Effector memory CD4-positive, alpha-beta T cell (primary cell): ENCODE results near the gene NAALADL2.

ENCODE experiments used
- DNase-seq, 3 donors: peaks; one replicate each; pipeline ENCODE4 v3.0.0-alpha.2; 2020
- H3K27ac ChIP-seq: 2 replicates; pipeline ENCODE4 v1.7.0; 2013; ENCODE audit warnings: mild to moderate bottlenecking, low read length, moderate library complexity; ENCODE audit not compliant: insufficient read depth, poor library complexity, severe bottlenecking
- H3K27me3 ChIP-seq: replicated peaks from 2 replicates; pipeline ENCODE4 v1.7.0; 2013; ENCODE audit warnings: mild to moderate bottlenecking, low read length; ENCODE audit not compliant: insufficient read depth, control insufficient read depth, poor library complexity, severe bottlenecking
- H3K36me3 ChIP-seq: 2 replicates; pipeline ENCODE4 v1.7.0; 2013; ENCODE audit warnings: mild to moderate bottlenecking, low read length, moderate library complexity; ENCODE audit not compliant: control insufficient read depth, insufficient read depth
- H3K4me1 ChIP-seq: 2 replicates; pipeline ENCODE4 v1.7.0; 2013; ENCODE audit warnings: low read length, mild to moderate bottlenecking; ENCODE audit not compliant: control insufficient read depth, insufficient read depth, poor library complexity, severe bottlenecking
- H3K4me3 ChIP-seq: 2 replicates; pipeline ENCODE4 v1.7.0; 2013; ENCODE audit warnings: low read length, low read depth, mild to moderate bottlenecking; ENCODE audit not compliant: insufficient read depth, poor library complexity, severe bottlenecking
- H3K9me3 ChIP-seq: 2 replicates; pipeline ENCODE4 v1.7.0; 2013; ENCODE audit warnings: mild to moderate bottlenecking, low read length, moderate library complexity; ENCODE audit not compliant: control insufficient read depth

Gene NAALADL2

DNA sequence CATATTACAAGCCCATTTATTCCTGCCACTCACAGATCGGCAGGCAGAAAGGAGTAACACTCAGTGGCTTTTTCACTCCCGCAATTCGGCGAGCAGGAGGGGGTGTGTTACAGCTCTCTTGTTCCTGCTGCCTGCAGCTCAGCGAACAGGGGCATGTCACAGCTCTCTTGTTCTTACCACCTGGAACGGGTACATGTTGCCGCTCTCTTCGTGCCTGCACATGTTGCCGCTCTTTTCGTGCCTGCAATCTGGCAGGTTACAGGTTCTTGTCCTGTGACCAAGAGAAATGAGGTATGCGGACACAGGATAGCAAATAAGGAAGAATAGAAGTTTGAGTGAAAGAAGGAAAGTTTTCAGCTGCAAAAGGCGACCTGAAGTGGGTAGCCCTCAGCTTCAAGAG lies 761.4 kb downstream of the NAALADL2 start:
- Histone ChIP-seq H3K27me3 (no peaks in the 10 kb centered on the region), H3K4me3 (no peak overlapping the region)

DNA sequence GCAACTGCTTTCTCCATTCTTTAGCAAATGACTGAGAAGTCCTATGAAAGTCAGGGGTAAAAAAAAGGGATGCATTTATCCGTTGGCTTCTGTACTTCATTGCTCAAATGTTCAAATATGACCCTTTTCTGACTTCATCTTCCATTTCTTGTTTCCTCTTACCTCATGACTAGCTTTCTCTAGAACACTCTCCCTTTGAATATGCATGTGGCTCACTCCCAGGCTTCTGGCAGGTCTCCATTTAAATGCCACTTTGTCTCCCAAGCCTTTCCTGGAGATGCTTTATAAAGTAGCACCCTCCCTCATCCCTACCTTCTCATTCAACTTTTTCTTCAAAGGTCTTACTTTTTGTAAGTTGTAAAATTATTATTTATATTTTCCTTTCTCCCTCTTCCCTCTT lies 781.8 kb downstream of the NAALADL2 start:
- no peak for DNase-seq
- no peaks in the 10 kb centered on the region for H3K4me1 ChIP-seq
- H3K36me3 ChIP-seq, result no peaks in the 10 kb centered on the region
- H3K27ac ChIP-seq, result no peak overlapping the region
- H3K9me3 ChIP-seq, result no peaks in the 10 kb centered on the region
- H3K27me3 ChIP-seq, result no peaks in the 10 kb centered on the region
- no peak overlapping the region for H3K4me3 ChIP-seq

More for the DNA sequence above, 761.4 kb downstream of the NAALADL2 start:
- H3K27ac ChIP-seq, result no peak overlapping the region
- no peaks in the 10 kb centered on the region for H3K4me1 ChIP-seq
- no peaks in the 10 kb centered on the region for H3K9me3 ChIP-seq
- DNase-seq, result no peak
- no peaks in the 10 kb centered on the region for H3K36me3 ChIP-seq

- Histone ChIP-seq H3K27me3 (no peaks in the 10 kb centered on the region), H3K4me3 (no peak overlapping the region), H3K36me3 (no peaks in the 10 kb centered on the region), H3K27ac (no peak overlapping the region), H3K9me3 (no peaks in the 10 kb centered on the region), H3K4me1 (no peaks in the 10 kb centered on the region)
- DNase-seq, result no peak
These were observed 787.7 kb downstream of the NAALADL2 start for GRCh38 chr3:175646865-175647264.

DNA sequence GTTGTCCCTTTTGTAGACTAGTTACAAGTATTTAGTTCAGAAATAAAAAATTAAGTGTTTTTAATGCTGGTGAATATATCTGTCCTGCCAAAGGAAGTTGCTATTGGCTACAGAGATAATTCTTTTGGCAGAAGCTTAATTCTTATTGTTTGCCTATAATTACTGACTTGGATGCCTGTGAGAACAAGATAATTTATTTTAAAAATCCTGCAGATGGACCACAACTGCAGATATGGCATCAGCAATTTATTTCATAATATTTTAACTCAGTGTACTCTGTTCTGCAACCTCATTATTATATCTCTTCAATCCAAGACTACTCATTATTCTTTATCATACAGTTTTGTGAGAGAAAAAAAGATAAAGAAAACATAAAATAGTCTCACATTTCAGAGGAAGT lies 789.8 kb downstream of the NAALADL2 start:
- H3K4me3 ChIP-seq, result no peak overlapping the region
- H3K27me3 ChIP-seq, result no peaks in the 10 kb centered on the region
- H3K4me1 ChIP-seq, result no peaks in the 10 kb centered on the region
- H3K9me3 ChIP-seq, result no peaks in the 10 kb centered on the region
- H3K36me3 ChIP-seq, result no peaks in the 10 kb centered on the region
- no peak for DNase-seq
- no peak overlapping the region for H3K27ac ChIP-seq

DNA sequence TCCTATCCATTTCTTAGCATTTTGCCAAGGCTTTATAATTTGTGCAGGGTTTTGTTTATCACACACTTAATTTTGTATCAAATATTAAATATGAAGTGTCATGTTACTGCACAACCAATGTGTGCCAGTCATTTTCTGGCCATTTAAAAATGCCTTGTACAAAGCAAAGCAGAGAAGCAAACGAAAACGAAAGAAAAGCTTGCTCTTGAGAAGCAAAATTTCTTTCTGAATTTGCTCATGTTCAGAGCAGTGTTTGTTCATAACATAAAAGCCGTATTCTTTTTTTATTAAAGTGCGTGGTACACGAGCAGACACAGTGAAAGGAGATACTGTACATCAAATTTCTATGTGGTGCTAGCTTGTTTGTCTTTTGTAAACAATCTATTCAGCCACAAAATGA lies 792.6 kb downstream of the NAALADL2 start:
- no peaks in the 10 kb centered on the region for H3K36me3 ChIP-seq
- H3K4me1 ChIP-seq, result no peaks in the 10 kb centered on the region
- DNase-seq, result no peak
- no peaks in the 10 kb centered on the region for H3K27me3 ChIP-seq
- H3K27ac ChIP-seq, result no peak overlapping the region
- H3K9me3 ChIP-seq, result no peaks in the 10 kb centered on the region
- H3K4me3 ChIP-seq, result no peak overlapping the region

- Histone ChIP-seq H3K9me3 (no peaks in the 10 kb centered on the region), H3K4me1 (no peaks in the 10 kb centered on the region), H3K4me3 (no peak overlapping the region), H3K27ac (no peak overlapping the region), H3K36me3 (no peaks in the 10 kb centered on the region), H3K27me3 (no peaks in the 10 kb centered on the region)
- DNase-seq, result no peak
These were observed 796.2 kb downstream of the NAALADL2 start for GRCh38 chr3:175655351-175655750.

DNA sequence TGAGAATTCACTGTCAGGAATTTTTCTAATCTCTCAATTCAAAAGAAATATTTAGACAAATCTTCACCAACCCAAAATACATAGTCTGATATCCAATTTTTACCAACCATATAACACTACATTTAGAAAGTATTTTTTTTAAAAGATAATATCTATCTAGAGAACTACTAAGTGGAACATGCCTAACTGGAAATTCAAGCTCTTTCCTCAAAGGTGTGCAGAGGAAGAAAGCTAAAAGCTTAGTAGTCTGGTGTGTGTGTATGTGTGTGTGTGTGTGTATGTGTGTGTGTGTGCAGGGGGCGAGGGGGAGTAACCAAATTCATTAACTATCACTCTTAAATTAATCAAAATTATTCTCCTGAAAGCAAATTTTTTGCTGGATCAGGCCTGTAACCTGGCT lies 797.3 kb downstream of the NAALADL2 start:
- H3K27ac ChIP-seq, result no peak overlapping the region
- no peak for DNase-seq
- H3K4me1 ChIP-seq, result no peaks in the 10 kb centered on the region
- no peaks in the 10 kb centered on the region for H3K9me3 ChIP-seq
- H3K4me3 ChIP-seq, result no peak overlapping the region
- H3K36me3 ChIP-seq, result no peaks in the 10 kb centered on the region
- no peaks in the 10 kb centered on the region for H3K27me3 ChIP-seq

GRCh38 chr3:175659670-175660350 lies 800.7 kb downstream of the NAALADL2 start:
- no peak for DNase-seq
- Histone ChIP-seq H3K4me3 (no peak overlapping the region), H3K4me1 (no peaks in the 10 kb centered on the region), H3K36me3 (no peaks in the 10 kb centered on the region), H3K9me3 (no peaks in the 10 kb centered on the region), H3K27ac (no peak overlapping the region), H3K27me3 (no peaks in the 10 kb centered on the region)

DNA sequence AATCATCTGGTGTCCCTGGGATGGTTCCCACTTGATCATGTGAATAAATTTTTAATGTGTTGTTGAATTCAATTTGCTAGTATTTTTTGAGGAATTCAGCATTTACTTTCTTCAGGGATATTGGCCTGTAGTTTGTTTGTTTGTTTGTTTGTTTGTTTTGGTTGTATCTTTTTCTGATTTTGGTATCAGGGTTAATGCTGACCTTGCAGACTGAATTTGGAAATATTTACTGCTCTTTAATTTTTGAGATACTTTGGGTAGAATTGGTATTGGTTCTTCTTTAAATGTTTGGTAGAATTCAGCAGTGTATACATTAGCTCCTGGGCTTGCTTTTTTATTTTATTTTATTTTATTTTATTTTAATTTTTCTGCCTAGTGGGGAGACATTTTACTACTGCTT lies 803.7 kb downstream of the NAALADL2 start:
- no peaks in the 10 kb centered on the region for H3K36me3 ChIP-seq
- H3K9me3 ChIP-seq, result no peaks in the 10 kb centered on the region
- no peak overlapping the region for H3K27ac ChIP-seq
- no peaks in the 10 kb centered on the region for H3K4me1 ChIP-seq
- no peak overlapping the region for H3K4me3 ChIP-seq
- H3K27me3 ChIP-seq, result no peaks in the 10 kb centered on the region
- no peak for DNase-seq

GRCh38 chr3:175664911-175665310 lies 805.8 kb downstream of the NAALADL2 start:
- H3K27me3 ChIP-seq, result no peaks in the 10 kb centered on the region
- no peak for DNase-seq
- H3K4me3 ChIP-seq, result no peak overlapping the region
- H3K36me3 ChIP-seq, result no peaks in the 10 kb centered on the region
- H3K9me3 ChIP-seq, result no peaks in the 10 kb centered on the region
- H3K4me1 ChIP-seq, result no peaks in the 10 kb centered on the region
- no peak overlapping the region for H3K27ac ChIP-seq
